GM23248 (cell line): ENCODE measurements around the gene SPAG17. TPM values are rescaled to one million over a fixed set of nuclear protein-coding genes. Genes with fewer than 3 reads are reported as not detected.

ENCODE experiments used
- DNase-seq: peaks from one replicate; pipeline ENCODE4 v3.0.0-alpha.2; 2015
- H2AFZ ChIP-seq: fragments of 200-600 bp; sonication (generic); 2 replicates; pipeline ENCODE4 v1.6.1; 2016; ENCODE audit warnings: antibody characterized with exemption
- H3F3A ChIP-seq: fragments of 200-600 bp; sonication (generic); 2 replicates; pipeline ENCODE4 v1.6.1; 2016; ENCODE audit warnings: mild to moderate bottlenecking, antibody characterized with exemption, mixed run types; ENCODE audit not compliant: insufficient read depth
- H3K27ac ChIP-seq: fragments of 200-600 bp; sonication (generic); 2 replicates; pipeline ENCODE4 v1.5.1; 2016; ENCODE audit warnings: mild to moderate bottlenecking
- H3K27me3 ChIP-seq: fragments of 200-600 bp; sonication (generic); replicated peaks from 2 replicates; pipeline ENCODE4 v1.6.1; 2016; ENCODE audit warnings: mild to moderate bottlenecking; ENCODE audit not compliant: insufficient read depth
- H3K36me3 ChIP-seq: fragments of 200-600 bp; sonication (generic); 2 replicates; pipeline ENCODE4 v1.6.1; 2016; ENCODE audit warnings: low read depth, mild to moderate bottlenecking
- H3K4me1 ChIP-seq: fragments of 200-600 bp; sonication (generic); 2 replicates; pipeline ENCODE4 v1.6.1; 2016; ENCODE audit warnings: mild to moderate bottlenecking; ENCODE audit not compliant: insufficient read depth
- H3K4me2 ChIP-seq: fragments of 200-600 bp; sonication (generic); one replicate; pipeline ENCODE4 v1.6.1; 2016; ENCODE audit warnings: mild to moderate bottlenecking; ENCODE audit not compliant: unreplicated experiment
- H3K4me3 ChIP-seq: fragments of 200-600 bp; sonication (generic); 2 replicates; pipeline ENCODE4 v1.5.1; 2016; ENCODE audit warnings: mild to moderate bottlenecking
- H3K79me2 ChIP-seq: fragments of 200-600 bp; sonication (generic); 2 replicates; pipeline ENCODE4 v1.6.1; 2016; ENCODE audit warnings: mild to moderate bottlenecking; ENCODE audit not compliant: insufficient read depth
- H3K9ac ChIP-seq: fragments of 200-600 bp; sonication (generic); 2 replicates; pipeline ENCODE4 v1.6.1; 2016; ENCODE audit warnings: mild to moderate bottlenecking
- H3K9me2 ChIP-seq: fragments of 200-600 bp; sonication (generic); 2 replicates; pipeline ENCODE4 v1.6.1; 2016; ENCODE audit warnings: mixed run types, mild to moderate bottlenecking, moderate library complexity; ENCODE audit not compliant: insufficient read depth
- H3K9me3 ChIP-seq: fragments of 200-600 bp; sonication (generic); one replicate; pipeline ENCODE4 v1.6.1; 2017; ENCODE audit warnings: low read depth
- H4K20me1 ChIP-seq: fragments of 200-600 bp; sonication (generic); 2 replicates; pipeline ENCODE4 v1.6.0; 2016; ENCODE audit not compliant: insufficient read depth
- EZH2 ChIP-seq: fragments of 200-600 bp; sonication (generic); IDR thresholded peaks from 2 replicates; pipeline ENCODE4 v1.6.1; 2018; ENCODE audit warnings: antibody characterized with exemption, mild to moderate bottlenecking; ENCODE audit not compliant: insufficient read depth, poor library complexity, severe bottlenecking
- EZH2phosphoT487 ChIP-seq: fragments of 200-600 bp; sonication (generic); IDR thresholded peaks from 2 replicates; pipeline ENCODE4 v1.6.1; 2018; ENCODE audit warnings: antibody characterized with exemption, moderate library complexity, mild to moderate bottlenecking, low read depth; ENCODE audit not compliant: insufficient read depth
- WGBS, 2 experiments: methylation state at CpG; one replicate each; pipeline ENCODE4 v1.1.6; 2015 to 2017; ENCODE audit warnings: low lambda C conversion rate in 2 of 2, low coverage in 1 of 2; ENCODE audit errors: missing lambda C conversion rate in 2 of 2; 5-methylcytosine and 5-hydroxymethylcytosine counted together
- in situ Hi-C: fragments of 300-500 bp; cut with MboI; formaldehyde crosslinking; loops from 2 replicates; pipeline ENCODE4 v1.15.0; 2020
- polyA plus RNA-seq: library from polyadenylated mRNA; unstranded; fragments of >200 nt; fragmentation: Nextera tagmentation; extraction: Ambion mirVana; gene quantifications from 2 replicates; pipeline ENCODE4 v1.2.1, GENCODE V29; 2016
- total RNA-seq: library from RNA; depleted of rRNA; stranded (reverse); fragments of >200 nt; shearing (Covaris generic); gene quantifications from 2 replicates; pipeline ENCODE4 v1.2.3, GENCODE V29; 2014

Gene SPAG17
- total and polyA plus RNA-seq, 2 experiments from 2014 or later = 0.15 TPM; not detected in 1

DNA sequence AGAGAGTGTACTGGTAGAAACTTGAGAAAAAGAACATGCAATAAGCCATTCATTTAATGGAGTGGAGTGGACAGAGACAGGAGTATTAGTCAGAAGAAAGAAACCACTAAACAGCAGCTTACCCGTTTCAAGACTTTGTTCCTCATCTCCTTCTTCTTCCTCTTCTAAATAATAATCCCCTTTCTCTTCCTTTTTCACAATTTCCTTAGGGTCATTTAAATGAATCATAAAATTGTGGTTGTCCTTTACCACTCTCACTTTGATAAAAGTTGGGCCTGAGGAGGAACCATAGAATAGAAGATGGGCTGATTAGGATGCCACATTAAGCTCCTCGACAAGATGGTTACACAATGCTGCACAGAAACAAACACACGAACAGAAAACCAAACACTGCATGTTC is 145.9 kb downstream of the SPAG17 start:
- DNase-seq = no peak
- H3K9me3 ChIP-seq = no peaks in the 10 kb centered on the region
- 52 to 59% methylated on average over 3 of the region's 3 CpGs for WGBS, 2 experiments
- H3K79me2 ChIP-seq = no peaks in the 10 kb centered on the region
- H3F3A ChIP-seq = no peaks in the 10 kb centered on the region
- no peaks in the 10 kb centered on the region for H3K4me1 ChIP-seq
- H3K9ac ChIP-seq = no peak overlapping the region
- H4K20me1 ChIP-seq = no peaks in the 10 kb centered on the region
- no peak overlapping the region for H2AFZ ChIP-seq
- H3K4me2 ChIP-seq = no peak overlapping the region
- in situ Hi-C loops = no loop called here
- H3K27me3 ChIP-seq = no peaks in the 10 kb centered on the region
- H3K36me3 ChIP-seq = no peaks in the 10 kb centered on the region
- no peak overlapping the region for H3K27ac ChIP-seq
- TF ChIP-seq EZH2 = no peak
- no peak for TF ChIP-seq EZH2phosphoT487
- H3K9me2 ChIP-seq = no peaks in the 10 kb centered on the region
- no peak overlapping the region for H3K4me3 ChIP-seq

DNA sequence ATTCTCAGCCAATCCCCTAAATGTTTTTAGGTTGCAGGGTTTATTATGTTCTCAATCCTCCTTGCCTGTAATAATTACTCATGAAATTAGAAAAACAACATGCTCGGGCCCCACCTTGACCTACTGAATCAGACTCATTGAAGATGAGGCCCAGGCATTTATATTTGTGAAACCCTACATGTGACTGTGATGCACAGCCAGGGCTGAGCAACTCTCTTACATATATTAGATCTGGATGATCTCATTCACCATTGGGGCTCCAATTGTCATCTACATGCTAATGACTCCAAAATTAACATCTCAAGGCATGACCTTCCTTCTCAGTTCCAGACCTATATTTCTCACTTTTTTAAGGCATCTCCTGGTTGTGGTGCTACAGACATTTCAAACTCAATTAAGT is 152.1 kb downstream of the SPAG17 start:
- H3K4me3 ChIP-seq = no peak overlapping the region
- H3F3A ChIP-seq = no peaks in the 10 kb centered on the region
- no peaks in the 10 kb centered on the region for H4K20me1 ChIP-seq
- TF ChIP-seq EZH2phosphoT487 = no peak
- no peak for TF ChIP-seq EZH2
- in situ Hi-C loops = no loop called here
- no peaks in the 10 kb centered on the region for H3K79me2 ChIP-seq
- no peak overlapping the region for H2AFZ ChIP-seq
- no peaks in the 10 kb centered on the region for H3K4me1 ChIP-seq
- H3K27me3 ChIP-seq = no peaks in the 10 kb centered on the region
- no peak overlapping the region for H3K27ac ChIP-seq
- no peaks in the 10 kb centered on the region for H3K9me2 ChIP-seq
- peak; percentile 3 for DNase-seq
- H3K9me3 ChIP-seq = no peaks in the 10 kb centered on the region
- no peak overlapping the region for H3K4me2 ChIP-seq
- 47 to 87% methylated on average over 1 of the region's 1 CpG for WGBS, 2 experiments
- no peak overlapping the region for H3K9ac ChIP-seq
- H3K36me3 ChIP-seq = no peaks in the 10 kb centered on the region

DNA sequence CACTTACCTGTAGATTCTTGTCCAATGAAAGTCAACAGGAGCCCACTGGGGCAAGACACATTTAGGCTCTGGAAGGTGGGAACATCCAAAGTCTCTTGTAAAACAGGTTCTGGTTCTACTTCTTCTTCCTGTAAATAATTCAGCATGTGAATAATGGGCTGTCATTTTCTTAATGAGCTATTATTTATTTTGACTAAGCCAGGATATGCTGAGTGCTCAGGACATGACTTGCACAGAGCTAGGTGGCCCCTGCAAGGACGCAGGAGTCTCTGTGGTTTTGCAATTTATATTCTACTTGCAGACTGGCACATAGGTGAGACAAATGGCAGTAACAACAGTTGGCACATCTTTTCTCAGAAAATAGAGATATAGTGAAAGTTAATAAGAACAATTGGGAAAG is 156.8 kb downstream of the SPAG17 start:
- no peak overlapping the region for H3K4me3 ChIP-seq
- H3K27ac ChIP-seq = no peak overlapping the region
- H3K9me3 ChIP-seq = no peaks in the 10 kb centered on the region
- no peaks in the 10 kb centered on the region for H3F3A ChIP-seq
- no peak overlapping the region for H2AFZ ChIP-seq
- no peaks in the 10 kb centered on the region for H3K36me3 ChIP-seq
- no peak overlapping the region for H3K9ac ChIP-seq
- no peak overlapping the region for H3K4me2 ChIP-seq
- 0 out of 2 replicates have a peak, but pooled peaks cover 7% of the 10 kb centered on the region for H3K27me3 ChIP-seq
- in situ Hi-C loops = no loop called here
- 52 to 56% methylated on average over 1 of the region's 1 CpG for WGBS, 2 experiments
- no peaks in the 10 kb centered on the region for H3K4me1 ChIP-seq
- H3K79me2 ChIP-seq = no peaks in the 10 kb centered on the region
- H3K9me2 ChIP-seq = no peaks in the 10 kb centered on the region
- TF ChIP-seq EZH2 = no peak
- no peak for DNase-seq
- no peaks in the 10 kb centered on the region for H4K20me1 ChIP-seq

DNA sequence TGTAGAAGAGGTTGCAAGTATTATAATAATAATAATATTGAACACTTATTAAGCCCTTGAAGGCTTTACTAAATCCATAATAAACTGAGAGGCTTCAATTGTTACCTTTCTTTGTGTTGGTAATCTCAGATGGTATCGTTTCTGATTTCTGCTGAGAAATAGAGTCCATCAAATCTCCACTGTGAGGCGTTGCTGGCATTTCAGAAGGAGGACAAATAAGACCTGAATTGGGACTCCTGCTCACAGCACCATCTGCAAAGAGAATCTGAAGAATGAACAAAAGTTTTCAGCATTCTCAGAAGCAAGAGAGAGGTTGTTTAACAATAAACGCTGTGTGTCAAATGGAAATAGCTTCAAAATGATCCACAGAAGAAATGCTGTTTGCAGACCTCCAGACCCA is 161.8 kb downstream of the SPAG17 start:
- WGBS, 2 experiments = 15 to 19% methylated on average over 3 of the region's 3 CpGs
- no peak overlapping the region for H3K4me3 ChIP-seq
- in situ Hi-C loops = no loop called here

DNA sequence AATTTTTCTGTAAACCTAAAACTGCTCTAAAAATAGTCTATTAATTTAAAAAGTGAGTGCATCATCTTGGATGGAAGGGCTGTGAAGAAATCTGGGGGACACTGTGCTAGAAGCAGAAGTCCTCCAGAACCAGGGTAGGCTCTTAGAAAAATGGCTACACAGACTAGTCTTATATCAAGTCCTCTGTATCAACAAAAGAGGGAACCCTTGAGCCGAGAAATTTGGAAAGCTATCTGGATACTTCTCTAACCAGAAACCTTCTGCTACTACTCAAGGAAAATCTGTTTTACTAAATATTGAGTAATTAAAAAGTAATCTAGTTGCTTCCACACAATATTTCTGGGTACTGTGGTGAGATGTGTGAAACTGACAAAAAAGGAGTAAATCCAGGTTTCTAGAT is 163.4 kb downstream of the SPAG17 start:
- Histone ChIP-seq H3K4me3 (no peak overlapping the region), H3K9me2 (no peaks in the 10 kb centered on the region), H3K9ac (no peak overlapping the region), H3F3A (no peaks in the 10 kb centered on the region), H3K27ac (no peak overlapping the region), H4K20me1 (no peaks in the 10 kb centered on the region), H3K36me3 (no peaks in the 10 kb centered on the region), H3K4me1 (no peaks in the 10 kb centered on the region), H3K9me3 (no peaks in the 10 kb centered on the region), H3K4me2 (no peak overlapping the region), H3K27me3 (no peaks in the 10 kb centered on the region), H2AFZ (no peak overlapping the region), H3K79me2 (no peaks in the 10 kb centered on the region)
- in situ Hi-C loops = no loop called here
- TF ChIP-seq EZH2phosphoT487 = no peak
- no peak for TF ChIP-seq EZH2
- WGBS, 2 experiments = 5% methylated on average over 1 of the region's 1 CpG
- DNase-seq = peak; percentile 39

More for the DNA sequence above, 161.8 kb downstream of the SPAG17 start:
- Histone ChIP-seq H2AFZ (no peak overlapping the region), H3K4me2 (no peak overlapping the region), H3K9me2 (no peaks in the 10 kb centered on the region), H3K9me3 (no peaks in the 10 kb centered on the region), H4K20me1 (no peaks in the 10 kb centered on the region), H3K9ac (no peak overlapping the region), H3K27me3 (0 out of 2 replicates have a peak, but pooled peaks cover 7% of the 10 kb centered on the region), H3K79me2 (no peaks in the 10 kb centered on the region), H3K36me3 (no peaks in the 10 kb centered on the region), H3K4me1 (no peaks in the 10 kb centered on the region), H3K27ac (no peak overlapping the region), H3F3A (no peaks in the 10 kb centered on the region)
- no peak for TF ChIP-seq EZH2phosphoT487
- TF ChIP-seq EZH2 = no peak
- DNase-seq = peak; percentile 8
